Uterus (tissue), 2 donors: ENCODE data around the gene DRD2.

Experiments used
- POLR2A ChIP-seq, 2 donors: fragments of 450-650 bp; IDR thresholded peaks; one replicate each; pipeline ENCODE4 v1.6.1; 2016; ENCODE audit warnings: antibody characterized with exemption in 2 of 2, mild to moderate bottlenecking in 1 of 2, moderate library complexity in 1 of 2
- TF ChIP-seq, protein P1 (sequence below), 4 experiments: fragments of 200-600 bp in 2 of 4; fragments of 450-650 bp in 2 of 4; sonication (generic) in 2 of 4; IDR thresholded peaks; one replicate each; pipeline ENCODE4 v1.5.1; 2016 to 2019; ENCODE audit warnings: antibody characterized with exemption in 4 of 4, mild to moderate bottlenecking in 2 of 4, moderate library complexity in 1 of 4

- TF ChIP-seq POLR2A (IDR thresholded peaks at IDR 0.05), result no peak
- TF ChIP-seq, protein P1, sequence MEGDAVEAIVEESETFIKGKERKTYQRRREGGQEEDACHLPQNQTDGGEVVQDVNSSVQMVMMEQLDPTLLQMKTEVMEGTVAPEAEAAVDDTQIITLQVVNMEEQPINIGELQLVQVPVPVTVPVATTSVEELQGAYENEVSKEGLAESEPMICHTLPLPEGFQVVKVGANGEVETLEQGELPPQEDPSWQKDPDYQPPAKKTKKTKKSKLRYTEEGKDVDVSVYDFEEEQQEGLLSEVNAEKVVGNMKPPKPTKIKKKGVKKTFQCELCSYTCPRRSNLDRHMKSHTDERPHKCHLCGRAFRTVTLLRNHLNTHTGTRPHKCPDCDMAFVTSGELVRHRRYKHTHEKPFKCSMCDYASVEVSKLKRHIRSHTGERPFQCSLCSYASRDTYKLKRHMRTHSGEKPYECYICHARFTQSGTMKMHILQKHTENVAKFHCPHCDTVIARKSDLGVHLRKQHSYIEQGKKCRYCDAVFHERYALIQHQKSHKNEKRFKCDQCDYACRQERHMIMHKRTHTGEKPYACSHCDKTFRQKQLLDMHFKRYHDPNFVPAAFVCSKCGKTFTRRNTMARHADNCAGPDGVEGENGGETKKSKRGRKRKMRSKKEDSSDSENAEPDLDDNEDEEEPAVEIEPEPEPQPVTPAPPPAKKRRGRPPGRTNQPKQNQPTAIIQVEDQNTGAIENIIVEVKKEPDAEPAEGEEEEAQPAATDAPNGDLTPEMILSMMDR (IDR thresholded peaks at IDR 0.05), result no peak
These were observed 55.7 kb downstream of the DRD2 start for GRCh38 chr11:113419454-113420003.
